GM21515 (cell line): Measurements from ENCODE around the gene RTL5.
A peak's percentile ranks its signal among the peaks of the same experiment; 100 is the strongest.

Experiments used
- ATAC-seq: cut with Tn5 transposase; IDR thresholded peaks from one replicate; pipeline ENCODE4 v1.9.1; 2021; ENCODE audit not compliant: unreplicated experiment

RTL5 gene

DNA sequence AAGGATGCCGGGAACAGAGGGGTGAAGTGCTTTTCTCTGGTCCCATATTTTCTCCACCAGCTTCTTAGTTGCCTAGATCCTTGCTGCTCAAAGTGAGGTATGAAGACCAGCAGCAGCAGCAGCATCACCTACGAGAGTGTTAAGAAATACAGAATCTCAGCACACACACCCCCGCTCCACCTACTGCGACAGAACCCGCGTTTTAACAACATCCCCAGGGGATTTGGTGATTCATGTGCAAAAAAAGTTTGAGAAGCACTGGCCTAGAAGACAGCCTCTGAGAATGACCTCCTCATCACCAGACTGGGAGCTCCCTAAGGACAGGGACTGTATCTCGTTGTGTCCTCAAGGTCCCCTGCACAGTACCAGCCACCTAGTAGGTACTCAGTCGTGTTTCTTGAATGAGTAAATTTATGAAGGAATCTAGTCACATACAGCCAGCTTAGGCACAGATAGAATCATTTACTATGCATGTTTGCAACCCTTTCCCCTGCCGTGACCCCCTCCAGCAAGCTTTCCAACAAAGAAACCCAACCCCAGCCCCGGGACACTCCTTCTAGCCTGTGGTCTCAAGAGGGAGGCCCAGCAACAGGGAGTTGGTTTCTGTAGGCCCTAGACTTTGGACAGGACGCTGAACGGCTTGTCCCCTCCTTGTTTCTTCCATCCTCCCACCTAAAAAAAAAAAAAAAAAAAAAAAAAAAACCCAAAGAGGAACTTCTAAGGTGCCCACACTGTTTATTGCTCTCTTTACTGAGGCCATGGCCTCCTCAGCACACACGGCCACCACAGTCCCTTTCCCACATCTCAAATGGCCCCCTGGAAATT lies 21.5 kb downstream of the RTL5 start:
- ATAC-seq = no peak

DNA sequence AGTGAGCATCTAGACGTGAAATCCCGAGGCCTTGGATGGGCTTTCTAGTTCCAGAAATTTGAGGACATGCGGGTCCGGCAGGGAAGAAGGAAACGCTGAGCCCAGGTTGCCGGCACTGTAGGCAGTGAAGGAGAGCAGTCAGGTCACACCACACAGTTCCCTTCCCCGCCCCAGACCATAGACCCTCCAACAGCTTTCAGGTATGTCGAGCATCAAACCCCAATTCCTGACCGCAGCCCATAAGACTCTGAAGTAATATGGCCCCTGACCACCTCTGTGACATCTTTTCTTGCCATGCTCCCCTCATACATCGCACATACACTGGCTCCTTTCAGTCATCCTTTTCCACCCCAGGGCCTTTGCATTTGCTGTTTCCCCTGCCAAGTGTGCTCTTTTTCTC lies 23.0 kb downstream of the RTL5 start:
- ATAC-seq = no peak

DNA sequence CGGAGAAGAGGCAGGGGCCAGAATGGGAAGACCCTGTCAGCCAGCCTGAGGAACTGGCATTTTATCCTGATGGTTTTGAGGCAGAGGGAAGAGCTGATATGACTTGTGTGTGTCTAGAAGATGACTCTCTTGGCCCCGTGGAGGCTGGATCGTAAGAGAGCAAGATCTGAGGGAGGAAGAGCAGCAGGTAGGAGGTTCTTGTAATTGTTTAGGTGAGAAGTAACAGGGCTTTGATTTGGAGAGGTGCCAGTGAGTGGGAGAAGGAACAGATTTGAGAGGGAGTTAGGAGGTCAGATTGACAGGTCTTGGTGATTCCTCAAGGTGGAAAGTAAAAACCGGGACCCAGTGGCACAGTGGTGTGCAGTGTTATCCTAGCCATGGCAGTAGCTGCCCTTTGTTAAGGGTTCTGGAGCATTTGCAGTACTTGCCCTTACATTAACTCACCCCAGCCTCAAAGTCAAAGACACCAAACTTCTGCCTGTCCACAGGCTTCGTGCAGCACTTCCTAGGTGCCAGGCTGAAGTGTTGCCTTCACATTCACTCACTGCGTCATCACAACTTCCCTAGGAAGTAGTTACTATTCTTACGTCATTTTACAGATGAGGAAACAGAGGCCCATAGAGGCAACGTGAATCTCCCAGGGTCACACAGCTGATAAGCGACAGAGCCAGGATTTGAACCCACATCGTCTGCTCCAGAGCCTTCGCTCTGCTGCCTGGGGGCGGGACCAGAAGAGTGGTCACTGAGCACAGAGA lies 23.7 kb downstream of the RTL5 start:
- ATAC-seq = no peak

DNA sequence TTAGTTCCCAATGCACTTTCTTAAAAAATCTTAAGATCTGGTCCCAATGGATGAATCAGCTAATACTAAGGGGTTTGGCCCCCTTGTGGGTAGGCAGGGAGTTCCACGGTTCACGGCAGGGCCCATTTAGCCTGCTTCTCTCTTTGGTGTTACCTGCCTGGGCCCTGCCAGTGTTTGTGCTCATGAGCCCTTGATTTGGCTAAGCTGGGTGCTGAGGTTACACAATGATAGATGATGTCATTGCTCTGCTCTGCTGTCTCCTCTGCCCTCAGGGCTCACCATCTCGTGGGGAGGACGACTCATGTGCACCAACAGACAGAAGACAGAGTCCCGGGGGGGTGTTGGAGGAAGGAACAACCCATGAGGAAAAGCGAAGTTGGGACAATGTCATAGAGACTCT lies 24.4 kb downstream of the RTL5 start:
- no peak for ATAC-seq

DNA sequence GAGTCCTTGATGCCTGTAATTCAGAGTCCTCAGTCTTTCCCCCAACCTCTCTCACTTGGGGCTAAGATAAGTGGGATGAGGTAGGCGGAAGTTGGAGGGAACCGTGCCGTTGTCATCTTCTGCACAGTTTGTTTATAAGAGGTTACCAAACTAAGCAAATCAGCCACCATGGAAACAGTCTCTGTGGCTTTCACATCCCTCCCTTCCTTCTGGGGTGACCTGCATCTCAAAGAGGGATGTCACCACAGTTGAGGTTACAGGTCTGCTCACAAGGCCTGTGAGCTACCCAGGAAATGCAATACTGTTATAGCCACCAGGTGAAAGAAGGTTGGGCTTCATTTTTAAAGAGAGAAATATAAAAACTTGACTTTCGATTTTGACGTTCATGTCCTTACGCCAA lies 26.3 kb downstream of the RTL5 start:
- ATAC-seq = peak; percentile 70

DNA sequence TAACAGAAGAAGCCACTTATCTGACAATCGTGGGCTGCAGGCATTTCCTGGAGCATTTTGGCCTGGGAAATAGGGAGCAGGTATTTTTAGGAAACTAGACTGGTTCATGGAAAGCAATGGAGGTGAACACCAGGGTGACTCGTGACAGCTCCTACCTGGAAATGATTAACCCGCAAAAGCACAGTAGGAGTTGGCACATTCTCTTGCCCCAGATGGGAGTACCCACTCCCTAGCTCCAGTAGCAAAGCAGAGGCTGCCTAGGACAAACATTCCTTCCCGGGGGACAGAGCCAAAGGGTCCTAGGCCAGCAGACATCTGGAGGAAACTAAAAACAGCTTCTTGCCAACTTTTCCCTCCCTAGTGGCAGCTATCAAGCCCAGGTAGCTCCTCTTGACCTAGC lies 29.0 kb downstream of the RTL5 start:
- ATAC-seq = no peak

DNA sequence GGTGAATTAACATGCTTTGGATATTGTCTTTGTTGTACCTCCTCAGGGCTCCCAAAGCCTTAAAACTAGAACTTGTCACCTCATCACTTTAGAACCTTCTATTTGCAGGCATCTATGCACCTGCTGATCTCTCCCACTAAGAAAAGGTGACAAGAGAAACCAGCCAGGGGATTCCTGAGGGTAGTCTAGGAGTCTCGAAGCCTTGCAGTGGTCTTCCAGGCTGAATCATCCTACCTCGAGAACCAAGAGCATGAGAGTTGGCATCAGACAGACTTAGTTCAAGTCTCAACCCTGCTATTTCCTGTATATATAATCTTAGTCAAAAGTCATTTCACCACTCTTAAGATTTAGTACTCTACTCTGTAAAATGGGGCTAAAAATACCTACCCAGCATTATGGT lies 29.6 kb downstream of the RTL5 start:
- ATAC-seq = no peak

DNA sequence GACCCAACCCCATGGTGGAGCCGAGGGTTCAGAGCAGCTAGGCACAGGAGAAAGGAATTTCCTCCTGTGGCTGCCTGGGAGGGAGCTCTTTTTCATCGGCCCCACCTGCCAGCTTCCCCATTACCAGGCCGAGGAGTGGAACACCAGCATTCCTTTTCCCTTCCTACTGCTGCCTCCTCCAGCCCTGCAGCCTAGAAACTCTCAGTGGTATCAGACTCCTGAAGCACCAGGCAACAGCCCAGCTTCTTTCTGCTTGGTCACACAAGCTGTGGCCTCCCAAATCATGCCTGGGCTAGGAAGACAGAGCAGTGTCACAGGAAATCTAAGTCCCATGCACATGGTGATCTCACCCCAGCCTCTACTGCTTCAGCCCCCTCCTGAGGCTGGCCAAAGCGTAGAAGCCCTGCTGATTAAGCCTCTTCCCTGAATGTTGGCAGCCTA lies 30.1 kb downstream of the RTL5 start:
- no peak for ATAC-seq

DNA sequence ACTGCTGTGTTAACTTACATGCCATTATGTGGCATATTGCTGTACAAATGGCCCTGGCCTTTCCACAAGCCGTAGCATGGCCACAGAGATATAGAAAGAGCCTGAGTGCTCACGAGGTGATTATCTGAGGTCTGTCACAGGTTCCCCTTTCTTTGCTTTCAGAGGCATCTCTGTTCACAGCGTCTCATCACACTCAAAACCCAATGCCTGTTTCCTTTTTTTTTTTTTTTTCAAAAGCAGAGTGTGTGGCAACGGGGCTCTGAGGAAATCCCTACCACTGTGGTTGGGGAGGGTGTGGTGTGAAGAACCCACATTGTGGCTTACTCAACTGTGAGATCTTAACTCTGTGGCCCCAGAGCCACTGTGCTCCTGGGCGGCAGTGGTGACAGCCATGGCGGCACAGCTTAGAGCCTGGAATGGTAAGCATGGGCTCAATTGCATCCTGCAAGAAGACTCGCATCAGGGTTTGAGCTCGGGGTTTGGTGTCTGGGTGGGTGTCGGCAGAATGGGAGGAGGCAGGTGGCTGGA lies 30.8 kb downstream of the RTL5 start:
- ATAC-seq = peak; percentile 75

DNA sequence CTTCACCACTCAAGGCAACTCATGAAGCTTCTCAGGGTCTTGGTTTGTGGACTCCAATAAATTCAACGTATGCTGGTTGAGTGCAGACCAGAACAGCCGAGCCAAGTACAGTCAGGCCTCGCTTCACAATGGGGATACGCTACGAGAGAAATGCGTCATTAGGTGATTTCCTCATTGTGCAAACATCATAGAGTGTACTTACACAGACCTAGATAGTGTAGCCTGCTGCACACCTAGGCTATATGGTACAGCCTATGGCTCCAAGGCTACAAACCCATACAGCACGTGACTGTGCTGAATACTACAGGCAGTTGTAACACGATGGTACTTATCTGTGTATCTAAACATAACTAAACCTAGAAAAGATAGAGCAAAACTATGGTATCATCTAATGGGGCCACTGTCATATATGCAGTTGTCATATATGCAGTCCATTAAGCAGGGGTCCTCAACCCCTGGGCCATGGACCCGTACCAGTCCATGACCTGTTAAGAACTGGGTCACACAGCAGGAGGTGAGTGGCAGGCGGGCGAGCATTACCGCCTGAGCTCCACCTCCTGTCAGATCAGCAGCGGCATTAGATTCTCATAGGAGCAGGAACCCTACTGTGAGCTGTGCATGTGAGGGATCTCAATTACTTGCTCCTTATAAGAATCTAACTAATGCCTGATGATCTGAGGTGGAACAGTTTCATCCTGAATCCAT lies 31.5 kb downstream of the RTL5 start:
- ATAC-seq = no peak

DNA sequence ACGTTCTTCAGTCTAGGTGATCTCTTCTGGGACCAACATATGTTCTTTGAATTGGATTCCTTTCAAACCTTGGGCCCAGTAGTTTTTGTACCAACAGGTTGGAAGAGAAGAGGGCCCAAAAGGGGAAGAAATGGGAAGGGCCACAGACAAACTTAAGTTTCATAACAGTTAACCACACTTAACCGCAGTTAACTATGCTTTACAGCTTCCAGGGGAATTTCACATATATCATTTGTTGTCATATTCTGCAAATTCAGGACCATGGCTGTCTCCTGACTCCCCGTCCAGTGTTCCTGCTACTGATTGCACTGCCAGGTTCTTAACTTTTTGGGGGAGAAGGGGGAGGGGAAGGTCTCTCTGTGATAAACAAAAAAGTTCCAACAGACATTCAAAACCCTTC lies 34.6 kb downstream of the RTL5 start:
- ATAC-seq = no peak

DNA sequence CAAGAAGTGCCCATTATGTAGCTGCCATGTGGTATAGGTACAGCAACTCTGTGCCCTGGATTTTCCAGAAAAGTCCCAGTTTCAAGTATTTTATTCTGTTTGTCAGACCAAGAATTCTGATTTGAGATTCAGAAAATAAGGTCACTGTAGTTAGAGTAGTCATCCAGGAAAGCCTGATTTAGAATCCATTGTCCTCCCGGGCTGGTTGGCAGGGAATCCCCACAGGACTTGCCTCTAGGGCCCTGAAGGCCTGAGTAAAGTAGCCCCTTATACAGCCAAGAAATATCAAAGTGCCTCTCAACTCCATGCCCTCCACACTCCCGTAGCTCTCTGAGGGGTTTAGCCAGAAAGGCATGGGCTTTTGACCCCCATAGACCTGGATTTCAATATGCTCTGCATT lies 36.3 kb downstream of the RTL5 start:
- ATAC-seq = no peak

DNA sequence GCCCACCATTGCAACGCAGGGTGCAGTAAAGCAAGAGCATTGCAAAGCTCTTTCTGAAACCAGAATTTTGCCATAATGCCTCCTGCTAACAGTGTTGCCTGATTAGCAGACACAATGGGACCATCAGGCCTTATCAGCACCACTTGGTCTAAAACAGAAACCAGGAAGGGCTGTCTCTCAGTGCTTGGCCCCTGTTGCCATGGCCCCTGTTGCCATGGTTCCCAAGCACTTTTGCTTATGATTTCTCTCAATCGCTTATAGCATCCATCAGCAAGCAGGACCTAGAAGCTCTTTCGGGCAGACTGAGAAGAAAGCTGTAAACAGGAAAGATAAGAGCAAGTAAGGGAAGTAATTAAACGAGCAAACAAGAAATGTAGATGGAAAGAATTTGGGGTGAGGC lies 36.8 kb downstream of the RTL5 start:
- peak; percentile 92 for ATAC-seq

DNA sequence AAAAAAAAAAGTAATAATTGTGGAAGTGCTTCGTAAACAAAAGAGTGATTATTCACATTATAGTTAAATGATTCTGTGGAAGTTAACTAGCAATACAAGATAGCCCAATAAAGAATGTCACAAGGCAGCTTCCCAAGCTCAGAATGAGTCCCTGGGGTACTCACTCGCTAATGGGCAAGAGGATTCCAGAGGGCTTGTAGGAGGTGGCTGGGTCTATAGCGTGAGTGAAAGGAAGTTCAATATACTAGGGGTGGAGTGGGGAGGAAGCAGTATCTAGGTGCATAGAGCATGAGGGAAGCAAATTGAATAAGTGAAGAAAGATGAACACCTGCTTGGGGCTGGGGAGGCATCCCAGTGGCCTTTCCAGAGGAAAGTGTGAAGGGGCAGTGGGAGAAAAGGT lies 42.5 kb downstream of the RTL5 start:
- ATAC-seq = no peak

DNA sequence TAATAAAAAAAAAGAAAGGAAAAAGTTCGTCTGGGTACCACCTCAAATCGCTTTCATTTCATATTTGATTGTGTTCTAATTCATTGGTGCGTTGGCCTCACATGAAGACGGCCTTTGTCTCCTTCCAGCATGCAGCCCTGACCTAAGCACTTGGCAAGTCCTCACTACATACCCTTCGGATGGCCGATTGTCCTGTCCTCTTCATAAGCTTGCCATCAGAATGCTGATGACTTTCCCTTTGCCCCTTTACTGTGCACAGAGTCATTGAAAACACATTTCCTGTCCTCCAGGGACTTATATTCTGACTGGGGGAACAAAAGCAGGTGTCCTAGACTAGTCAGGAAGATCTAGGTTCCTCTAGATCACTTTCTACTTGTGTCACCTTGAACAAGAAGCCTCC lies 43.0 kb downstream of the RTL5 start:
- no peak for ATAC-seq

DNA sequence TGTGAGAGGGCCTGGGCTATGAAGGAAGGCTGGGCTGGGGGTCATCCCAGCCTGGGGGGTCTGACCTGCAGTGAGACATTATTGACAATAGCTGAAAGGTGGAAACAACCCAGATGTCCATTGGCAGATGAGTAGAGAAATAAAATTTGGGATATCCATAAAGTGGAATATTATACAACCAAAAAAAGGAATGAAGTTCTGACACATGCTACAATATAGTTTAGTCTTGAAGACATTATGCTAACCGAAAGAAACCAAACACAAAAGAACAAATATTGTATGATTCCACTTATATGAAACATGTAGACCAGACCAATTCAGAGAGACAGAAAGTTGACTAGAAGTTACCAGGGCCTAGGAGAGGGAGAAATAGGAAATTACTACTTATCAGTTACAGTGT lies 44.7 kb downstream of the RTL5 start:
- no peak for ATAC-seq

DNA sequence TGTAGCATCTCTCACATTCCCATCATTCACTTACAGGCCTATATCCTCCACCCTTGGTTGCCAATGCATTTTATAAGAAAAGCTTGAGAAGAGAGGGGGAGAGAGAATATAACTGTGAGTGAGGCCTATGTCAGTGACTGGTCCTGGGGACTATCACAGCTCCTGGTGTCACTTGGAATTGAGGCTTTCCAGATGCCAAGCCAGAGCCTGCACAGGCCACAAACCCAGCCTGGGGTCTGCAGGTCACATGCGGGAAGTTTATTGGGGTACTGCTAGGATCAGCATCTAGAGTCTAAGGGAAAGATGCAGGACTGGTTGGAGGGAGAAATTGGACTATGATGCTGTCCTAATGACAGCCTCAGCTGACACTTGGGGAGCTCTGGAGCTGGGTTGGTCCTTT lies 47.6 kb downstream of the RTL5 start:
- ATAC-seq = no peak

DNA sequence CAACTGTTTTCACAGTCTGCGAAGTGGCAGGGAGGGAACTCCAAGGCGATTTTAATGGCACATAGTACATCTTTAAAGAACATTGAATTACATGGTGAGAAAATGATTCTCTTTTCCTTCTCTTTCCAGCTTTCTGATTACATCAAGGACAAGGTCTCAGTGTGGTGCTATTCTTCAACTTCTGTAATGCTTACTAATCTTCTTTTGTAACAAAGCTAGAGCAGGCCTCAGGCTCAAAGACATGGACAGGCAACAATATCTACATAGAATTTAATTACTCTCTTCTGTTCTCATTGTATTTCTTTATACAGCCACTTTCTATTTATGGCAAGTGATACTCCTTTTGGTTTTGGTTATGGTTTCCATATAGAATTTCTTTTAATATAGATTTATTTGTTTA lies 48.4 kb downstream of the RTL5 start:
- no peak for ATAC-seq

DNA sequence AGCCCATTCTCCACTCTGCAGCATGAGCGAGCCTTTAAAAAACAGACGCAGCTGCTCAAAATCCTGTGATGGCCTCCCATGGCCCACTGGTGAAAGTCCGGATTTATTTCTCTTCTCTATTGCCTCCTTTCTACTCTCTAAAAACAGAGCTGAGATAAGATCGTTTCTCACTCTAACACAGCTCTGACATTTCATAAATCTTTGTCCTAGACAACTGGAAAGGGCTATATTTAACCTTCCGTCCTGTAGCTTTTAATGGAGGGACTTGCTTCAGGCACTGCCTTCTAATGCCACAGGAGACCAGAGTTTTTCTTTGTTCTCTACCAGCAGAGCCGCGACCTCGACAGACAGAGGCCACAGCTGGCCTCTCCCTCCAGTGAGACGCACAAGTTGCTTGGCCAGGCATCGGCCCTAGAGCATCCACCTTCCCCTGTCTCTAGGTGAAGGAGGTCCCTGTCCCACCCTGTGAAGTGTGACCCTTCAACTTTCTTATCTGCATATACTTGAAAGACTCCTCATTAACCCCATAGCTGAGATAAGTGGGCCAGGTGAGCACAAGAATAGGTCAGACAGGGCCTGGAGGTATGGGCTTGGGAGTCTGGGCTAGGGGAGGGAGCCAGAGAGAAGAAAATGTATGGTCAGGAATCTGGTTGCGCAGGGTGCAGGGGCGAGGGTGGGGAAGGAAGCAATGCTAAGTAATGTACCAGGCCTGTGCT lies 50.0 kb downstream of the RTL5 start:
- ATAC-seq = no peak

DNA sequence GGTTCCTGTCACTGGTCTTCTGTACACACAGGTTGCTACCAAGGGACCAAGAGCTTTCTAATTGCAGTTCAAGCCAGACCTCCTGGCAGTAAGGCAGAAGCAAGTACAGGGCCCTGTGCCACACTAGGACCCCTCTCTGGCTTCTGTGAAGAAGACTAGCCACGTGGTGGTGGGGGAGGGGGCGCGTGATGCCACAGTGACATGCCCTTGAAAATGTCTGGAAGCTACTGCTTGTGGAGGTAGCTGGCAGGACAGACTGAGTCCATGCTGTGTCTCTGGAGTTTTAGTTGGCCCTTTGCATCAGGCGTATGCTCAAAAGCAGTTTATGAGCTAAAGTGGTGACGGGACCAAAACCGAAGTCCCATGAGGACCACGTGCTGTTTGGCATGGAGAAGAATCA lies 50.9 kb downstream of the RTL5 start:
- ATAC-seq = no peak

DNA sequence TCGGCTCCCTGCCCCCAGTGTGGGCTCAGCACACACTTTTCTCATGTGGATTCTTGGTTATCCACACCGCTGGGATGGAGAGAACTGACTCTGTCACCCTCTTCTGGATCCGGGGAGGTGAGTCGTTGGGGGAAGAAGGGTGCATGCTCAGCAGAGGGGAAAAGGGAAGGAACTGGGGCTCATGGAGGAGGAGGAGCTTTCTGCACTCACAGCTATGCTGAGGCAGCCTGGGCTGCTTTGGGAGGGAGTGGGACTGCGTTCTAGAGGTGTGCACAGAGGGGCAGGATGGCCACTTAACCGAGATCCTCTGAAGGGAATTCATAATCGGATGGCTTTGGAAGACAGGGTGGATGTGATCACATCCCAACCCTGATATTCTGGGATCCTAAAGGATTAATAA lies 51.6 kb downstream of the RTL5 start:
- ATAC-seq = no peak
